Measurements from ENCODE around the gene MROH7. TPM values are rescaled to one million over a fixed set of nuclear protein-coding genes. Genes with fewer than 3 reads are reported as not detected.

MROH7 gene
- total RNA-seq, 1 donor from 2014 or later, result 0.19 TPM

GRCh38 chr1:54643736-54644135, 2.1 kb downstream of the MROH7 start:
- TF ChIP-seq, protein P1, sequence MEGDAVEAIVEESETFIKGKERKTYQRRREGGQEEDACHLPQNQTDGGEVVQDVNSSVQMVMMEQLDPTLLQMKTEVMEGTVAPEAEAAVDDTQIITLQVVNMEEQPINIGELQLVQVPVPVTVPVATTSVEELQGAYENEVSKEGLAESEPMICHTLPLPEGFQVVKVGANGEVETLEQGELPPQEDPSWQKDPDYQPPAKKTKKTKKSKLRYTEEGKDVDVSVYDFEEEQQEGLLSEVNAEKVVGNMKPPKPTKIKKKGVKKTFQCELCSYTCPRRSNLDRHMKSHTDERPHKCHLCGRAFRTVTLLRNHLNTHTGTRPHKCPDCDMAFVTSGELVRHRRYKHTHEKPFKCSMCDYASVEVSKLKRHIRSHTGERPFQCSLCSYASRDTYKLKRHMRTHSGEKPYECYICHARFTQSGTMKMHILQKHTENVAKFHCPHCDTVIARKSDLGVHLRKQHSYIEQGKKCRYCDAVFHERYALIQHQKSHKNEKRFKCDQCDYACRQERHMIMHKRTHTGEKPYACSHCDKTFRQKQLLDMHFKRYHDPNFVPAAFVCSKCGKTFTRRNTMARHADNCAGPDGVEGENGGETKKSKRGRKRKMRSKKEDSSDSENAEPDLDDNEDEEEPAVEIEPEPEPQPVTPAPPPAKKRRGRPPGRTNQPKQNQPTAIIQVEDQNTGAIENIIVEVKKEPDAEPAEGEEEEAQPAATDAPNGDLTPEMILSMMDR (conservative IDR thresholded peaks at IDR 0.05), result no peak
- no peak overlapping the region for H3K27ac Mint-ChIP-seq
- DNase-seq (ENCODE audit: extremely low spot score, unreplicated experiment), result no peak
- H3K4me3 Mint-ChIP-seq, result no peak overlapping the region
- H3K9me3 Mint-ChIP-seq, result peaks cover 6% of the 10 kb centered on the region
- H3K36me3 Mint-ChIP-seq, result no peaks in the 10 kb centered on the region
- peaks cover 7% of the 10 kb centered on the region for H3K4me1 Mint-ChIP-seq (ENCODE audit: unreplicated experiment)
- H3K27me3 Mint-ChIP-seq, result no peaks in the 10 kb centered on the region

GRCh38 chr1:54645806-54646676, 4.5 kb downstream of the MROH7 start:
- no peak overlapping the region for H3K4me3 Mint-ChIP-seq
- TF ChIP-seq, protein P1 (conservative IDR thresholded peaks at IDR 0.05), result no peak
- H3K4me1 Mint-ChIP-seq (ENCODE audit: unreplicated experiment), result peaks cover 11% of the 10 kb centered on the region
- DNase-seq (ENCODE audit: extremely low spot score, unreplicated experiment), result no peak
- H3K9me3 Mint-ChIP-seq, result peaks cover 6% of the 10 kb centered on the region
- H3K27me3 Mint-ChIP-seq, result peaks cover 4% of the 10 kb centered on the region
- H3K27ac Mint-ChIP-seq, result no peak overlapping the region
- no peaks in the 10 kb centered on the region for H3K36me3 Mint-ChIP-seq

GRCh38 chr1:54649130-54649898, 7.7 kb downstream of the MROH7 start:
- Mint-ChIP-seq H3K36me3 (no peaks in the 10 kb centered on the region), H3K9me3 (no peaks in the 10 kb centered on the region), H3K4me3 (no peak overlapping the region)

GRCh38 chr1:54649921-54650320, 8.3 kb downstream of the MROH7 start:
- Mint-ChIP-seq H3K4me3 (no peak overlapping the region), H3K4me1 (ENCODE audit: unreplicated experiment) (peaks cover 11% of the 10 kb centered on the region), H3K9me3 (no peaks in the 10 kb centered on the region), H3K27ac (peak overlapping the region; percentile 53), H3K27me3 (peaks cover 4% of the 10 kb centered on the region), H3K36me3 (no peaks in the 10 kb centered on the region)
- TF ChIP-seq, protein P1 (conservative IDR thresholded peaks at IDR 0.05), result no peak
- DNase-seq (ENCODE audit: extremely low spot score, unreplicated experiment), result no peak

More at GRCh38 chr1:54649130-54649898, 7.7 kb downstream of the MROH7 start:
- H3K27me3 Mint-ChIP-seq, result peaks cover 4% of the 10 kb centered on the region
- peak overlapping the region; percentile 53 for H3K27ac Mint-ChIP-seq
- TF ChIP-seq, protein P1 (conservative IDR thresholded peaks at IDR 0.05), result no peak
- DNase-seq (ENCODE audit: extremely low spot score, unreplicated experiment), result no peak
- peaks cover 11% of the 10 kb centered on the region for H3K4me1 Mint-ChIP-seq (ENCODE audit: unreplicated experiment)

- Mint-ChIP-seq H3K27me3 (peaks cover 4% of the 10 kb centered on the region), H3K9me3 (no peaks in the 10 kb centered on the region), H3K27ac (no peak overlapping the region), H3K4me1 (ENCODE audit: unreplicated experiment) (peaks cover 11% of the 10 kb centered on the region), H3K4me3 (no peak overlapping the region), H3K36me3 (no peaks in the 10 kb centered on the region)
- no peak for DNase-seq (ENCODE audit: extremely low spot score, unreplicated experiment)
- TF ChIP-seq, protein P1 (conservative IDR thresholded peaks at IDR 0.05), result no peak
Observed at GRCh38 chr1:54650417-54650816, 8.8 kb downstream of the MROH7 start.

Data from type B pancreatic cell (in vitro differentiated cells).